T-helper 9 cell (primary cell): ENCODE data around the gene MBD3.
A peak's percentile ranks its signal among the peaks of the same experiment; 100 is the strongest.

Source experiments
- DNase-seq: peaks from one replicate; pipeline ENCODE4 v3.0.0-alpha.2; 2020

MBD3 gene

DNA sequence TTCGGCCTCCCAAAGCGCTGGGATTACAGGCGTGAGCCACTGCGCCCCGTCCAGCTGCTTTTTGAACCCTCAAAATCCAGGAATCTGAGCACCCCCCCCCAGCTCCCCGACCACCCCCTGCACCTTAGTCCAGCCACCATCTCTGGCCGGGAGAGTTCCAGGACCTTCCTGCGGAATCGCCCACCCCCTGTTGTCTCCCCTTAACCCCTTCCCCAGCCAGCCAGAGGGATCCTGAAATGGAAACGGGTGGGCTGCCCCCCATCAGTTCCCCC, 772 bp upstream of the MBD3 start:
- DNase-seq: no peak

DNA sequence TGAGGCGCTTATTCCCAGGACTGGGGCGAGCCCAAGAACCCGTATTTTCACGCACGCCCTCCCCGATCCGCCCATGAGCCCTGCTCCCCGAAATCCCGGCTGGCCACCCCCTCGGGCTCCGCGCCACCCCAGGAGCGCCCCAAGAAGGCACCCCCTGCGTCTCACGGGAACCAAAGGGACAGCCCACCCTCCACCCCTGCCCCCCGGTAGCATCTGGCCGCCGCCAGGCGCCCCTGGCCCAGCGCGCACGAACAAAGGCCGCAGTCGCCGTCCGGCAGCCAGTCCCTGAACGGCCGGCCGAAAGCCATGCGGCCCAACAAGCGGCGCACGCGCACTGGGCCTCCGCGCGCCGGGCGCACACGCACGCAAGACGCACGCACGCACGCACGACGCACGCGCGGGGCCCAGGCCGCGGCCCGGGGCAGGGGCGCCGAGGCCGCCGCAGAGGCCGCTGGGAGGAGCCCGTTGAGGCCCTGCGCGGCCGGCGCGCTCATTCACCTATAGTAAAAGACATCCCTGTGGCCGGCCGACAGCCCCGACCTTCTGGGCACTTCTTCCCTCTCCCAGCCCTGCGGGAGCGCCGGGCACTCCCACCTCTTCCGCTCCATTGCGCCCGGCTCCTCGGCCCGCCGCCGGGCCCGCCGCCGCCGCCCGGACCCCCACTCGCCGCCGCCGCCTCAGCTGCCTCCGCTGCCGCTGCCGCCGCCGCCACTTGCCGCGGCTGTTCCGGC, 476 bp downstream of the MBD3 start:
- DNase-seq: peak; percentile 70

DNA sequence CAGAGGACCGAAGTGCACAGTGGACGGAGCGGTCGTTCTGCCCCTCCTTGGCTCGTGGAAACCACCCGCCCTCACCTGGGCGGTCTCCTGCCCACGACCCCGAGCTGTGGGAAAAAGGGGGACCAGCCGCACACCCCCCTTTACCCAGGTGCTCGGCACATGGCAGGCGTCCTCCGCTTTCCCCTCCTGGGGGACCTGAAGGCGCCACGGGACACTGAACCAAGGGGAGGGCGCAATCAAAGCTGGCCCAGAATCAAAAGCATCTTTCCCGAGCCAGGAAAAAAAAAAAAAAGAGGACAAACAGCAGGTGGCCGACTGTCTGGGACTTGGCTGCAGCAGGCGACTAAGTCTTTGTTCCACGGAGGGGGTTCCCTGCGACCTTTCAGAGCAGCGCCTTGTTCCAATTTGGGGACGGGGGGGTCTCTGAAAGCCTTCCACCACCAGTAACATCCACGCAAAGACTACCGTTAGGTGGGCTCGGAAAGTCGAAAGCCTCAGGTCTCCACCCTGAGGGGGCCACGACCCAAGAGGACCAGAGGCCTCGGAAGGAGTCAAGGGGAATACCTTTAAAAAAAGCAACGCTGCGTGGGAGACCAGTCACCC, 1.1 kb downstream of the MBD3 start:
- no peak for DNase-seq

DNA sequence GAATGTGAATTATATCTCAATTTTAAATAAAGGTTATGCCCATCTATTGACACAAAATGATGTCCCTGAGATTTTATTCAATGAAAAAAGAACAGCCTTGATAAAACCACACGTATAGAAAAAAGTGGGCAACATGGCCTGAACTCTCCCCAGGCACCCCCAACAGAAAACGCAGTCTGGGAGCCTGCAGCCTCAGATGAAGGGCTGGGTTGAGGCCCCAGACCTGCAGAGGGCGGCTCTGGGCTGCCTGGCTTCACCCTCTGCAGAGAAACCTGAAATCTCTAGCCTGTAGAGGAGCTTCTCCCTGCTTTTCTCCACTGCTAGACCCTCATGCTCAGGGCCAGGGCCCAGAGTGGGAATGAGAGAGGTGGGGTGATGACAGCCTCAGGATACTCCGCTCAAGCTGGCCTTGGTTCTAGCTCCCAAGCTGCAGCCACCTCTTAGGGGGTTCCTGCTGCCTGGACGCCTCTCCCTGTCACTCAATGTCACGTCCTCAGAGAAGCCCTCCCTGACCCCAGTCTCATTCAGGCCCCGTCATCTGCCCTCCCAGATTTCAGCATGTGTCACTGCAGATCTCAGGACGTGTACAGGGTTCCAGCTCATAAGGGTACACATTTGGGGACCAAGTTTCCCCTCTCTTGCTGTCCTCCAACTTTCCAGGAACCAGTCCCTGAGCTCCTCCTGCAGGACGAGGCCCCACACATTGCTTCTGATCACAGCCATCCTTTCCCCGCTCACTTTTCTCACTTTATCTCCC, 1.8 kb downstream of the MBD3 start:
- no peak for DNase-seq

DNA sequence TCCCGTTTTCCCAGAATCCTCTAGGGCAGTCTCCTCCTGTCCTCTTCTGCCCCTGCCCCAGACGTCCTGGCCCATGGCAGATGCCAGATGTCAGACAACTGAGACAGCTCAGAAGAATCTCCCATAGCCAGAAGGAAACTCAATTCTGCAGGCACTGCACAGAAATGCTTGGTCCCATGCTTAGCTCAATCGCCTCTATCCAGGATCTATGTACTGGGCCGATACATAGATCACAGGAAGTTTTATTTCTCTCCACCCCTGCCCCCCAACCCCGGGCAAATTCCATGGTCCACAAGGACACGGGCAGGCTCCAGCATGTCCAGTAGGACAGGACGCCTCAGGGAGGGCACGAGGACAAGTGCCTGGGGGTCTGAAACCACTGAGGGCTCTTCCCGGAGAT, 4.8 kb downstream of the MBD3 start:
- DNase-seq: no peak

DNA sequence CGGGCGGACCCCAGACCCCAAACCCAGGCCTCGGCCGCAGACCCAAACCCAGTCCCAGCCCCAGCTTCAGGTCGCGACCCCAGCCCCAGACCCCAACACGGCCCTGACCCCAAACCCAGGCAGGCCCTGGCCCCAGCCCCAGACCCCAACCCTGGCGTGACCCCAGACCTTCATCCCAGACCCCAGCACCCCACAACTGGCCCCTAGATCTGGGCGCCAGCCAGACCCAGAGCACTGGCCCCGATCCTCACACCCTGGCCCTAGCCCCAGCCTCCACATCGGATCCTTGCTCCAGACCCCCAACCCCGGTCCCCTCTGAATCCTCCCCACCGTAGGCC, 7.5 kb downstream of the MBD3 start:
- DNase-seq: no peak

DNA sequence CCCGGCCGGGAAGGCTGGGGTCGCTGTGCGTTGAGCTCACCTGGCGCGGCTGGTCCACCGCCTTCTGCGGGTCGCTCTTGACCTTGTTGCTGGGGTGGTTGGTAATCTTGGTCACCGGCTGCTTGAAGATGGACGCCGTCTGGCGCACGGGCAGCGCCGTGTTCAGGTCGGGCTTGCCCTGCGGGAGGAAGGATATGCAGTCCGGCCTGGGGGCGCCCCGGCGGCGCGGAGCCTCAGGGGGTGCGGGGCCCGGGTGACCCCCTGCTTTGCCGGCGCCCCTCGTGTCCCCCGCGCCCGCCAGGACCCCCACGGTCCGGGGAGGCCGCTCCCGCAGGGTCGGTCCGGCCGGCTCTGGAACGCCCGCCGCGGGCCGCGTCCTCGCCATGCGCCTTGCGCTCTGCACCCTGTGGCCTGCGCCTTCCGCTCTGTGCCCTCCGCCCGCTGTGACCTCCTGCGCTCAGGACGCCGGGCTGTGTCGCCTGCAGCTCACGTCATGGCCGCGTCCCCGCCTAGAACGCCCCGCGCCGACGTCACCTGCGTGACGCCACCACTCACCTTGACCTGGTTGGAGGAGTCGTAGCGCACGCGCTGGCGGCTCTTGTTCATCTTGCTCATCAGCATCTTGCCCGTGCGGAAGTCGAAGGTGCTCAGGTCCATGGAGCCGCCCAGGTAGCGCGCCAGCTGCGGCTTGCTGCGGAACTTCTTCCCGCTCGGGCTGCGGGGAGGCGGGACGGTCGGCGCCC, 8.0 kb downstream of the MBD3 start:
- no peak for DNase-seq

DNA sequence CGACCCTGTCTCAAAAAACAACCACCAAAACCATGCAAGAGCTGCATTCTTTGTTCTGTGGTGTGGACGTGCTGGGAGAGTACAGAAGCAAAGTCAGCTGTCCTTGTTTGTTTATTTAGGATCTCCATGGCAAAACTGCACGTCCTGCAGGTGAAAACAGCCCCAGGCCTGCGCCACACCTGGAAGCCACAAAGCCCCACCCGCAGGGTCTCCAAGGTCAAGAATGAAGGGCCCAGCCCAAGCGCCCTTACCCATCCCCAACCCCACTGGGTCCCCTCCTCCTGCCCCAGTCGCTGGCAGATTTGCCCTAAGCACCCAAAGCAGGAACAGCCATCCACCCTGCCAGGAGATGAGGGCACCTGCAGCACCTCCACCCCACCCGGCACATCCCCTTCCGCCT, 10.5 kb downstream of the MBD3 start:
- DNase-seq: no peak

DNA sequence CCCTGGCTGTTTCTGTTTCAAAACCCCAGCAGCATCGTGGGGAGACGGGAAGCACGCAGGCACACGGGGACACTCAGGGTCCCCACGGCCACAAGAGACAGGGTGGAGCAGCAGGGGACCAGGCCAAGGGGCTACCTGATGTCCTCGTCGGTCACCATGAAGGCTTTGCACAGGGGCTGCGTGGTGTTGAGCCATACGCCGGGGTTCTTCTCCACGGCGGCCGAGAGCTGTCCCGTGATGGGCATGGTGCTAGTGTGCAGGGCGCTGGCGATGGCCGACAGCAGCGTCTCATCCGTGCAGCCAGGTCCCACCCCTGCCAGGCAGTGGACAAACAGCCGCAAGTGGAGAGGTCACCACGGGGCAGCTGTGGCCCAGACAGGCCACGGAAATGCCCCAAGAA, 11.7 kb downstream of the MBD3 start:
- no peak for DNase-seq

DNA sequence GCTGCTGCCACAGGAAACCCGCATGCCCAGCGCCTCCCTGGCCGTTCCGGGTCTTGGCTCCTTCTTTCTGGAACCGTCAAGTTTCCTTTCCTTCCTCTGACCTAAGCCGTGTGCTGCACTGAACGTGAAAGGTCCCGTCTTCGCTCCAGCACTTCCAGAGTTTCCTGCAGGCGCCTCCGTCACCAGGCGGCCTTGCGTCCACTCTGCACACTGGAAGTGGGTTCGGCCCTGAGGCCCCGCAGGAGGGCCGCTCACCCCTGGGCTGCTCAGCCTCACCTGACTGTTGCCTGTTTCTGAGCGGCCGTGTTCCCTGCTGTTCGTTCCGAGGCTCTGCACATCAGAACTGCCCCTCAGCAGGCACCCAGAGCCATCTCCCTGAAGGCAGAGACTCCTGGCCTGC, 12.3 kb downstream of the MBD3 start:
- no peak for DNase-seq

DNA sequence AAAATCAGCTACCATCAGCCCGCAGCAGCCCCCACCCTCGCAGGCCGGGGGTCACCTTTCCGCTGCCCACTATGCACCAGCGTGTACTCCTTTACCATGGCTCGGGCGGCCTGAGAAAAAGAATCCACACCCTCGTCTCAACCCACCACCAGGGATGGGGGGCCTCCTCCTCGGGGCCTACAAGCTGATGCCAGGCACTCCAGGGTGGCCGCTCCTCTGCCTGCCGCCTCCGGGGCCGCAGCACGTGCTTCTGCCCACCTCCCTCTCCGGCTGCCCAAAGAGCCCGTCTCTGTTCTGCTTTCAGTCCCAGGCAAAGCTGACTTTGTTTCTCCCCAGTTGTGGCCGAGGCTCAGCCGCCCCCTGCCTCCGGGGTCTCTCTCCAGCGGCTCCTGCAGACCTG, 13.4 kb downstream of the MBD3 start:
- DNase-seq: no peak

DNA sequence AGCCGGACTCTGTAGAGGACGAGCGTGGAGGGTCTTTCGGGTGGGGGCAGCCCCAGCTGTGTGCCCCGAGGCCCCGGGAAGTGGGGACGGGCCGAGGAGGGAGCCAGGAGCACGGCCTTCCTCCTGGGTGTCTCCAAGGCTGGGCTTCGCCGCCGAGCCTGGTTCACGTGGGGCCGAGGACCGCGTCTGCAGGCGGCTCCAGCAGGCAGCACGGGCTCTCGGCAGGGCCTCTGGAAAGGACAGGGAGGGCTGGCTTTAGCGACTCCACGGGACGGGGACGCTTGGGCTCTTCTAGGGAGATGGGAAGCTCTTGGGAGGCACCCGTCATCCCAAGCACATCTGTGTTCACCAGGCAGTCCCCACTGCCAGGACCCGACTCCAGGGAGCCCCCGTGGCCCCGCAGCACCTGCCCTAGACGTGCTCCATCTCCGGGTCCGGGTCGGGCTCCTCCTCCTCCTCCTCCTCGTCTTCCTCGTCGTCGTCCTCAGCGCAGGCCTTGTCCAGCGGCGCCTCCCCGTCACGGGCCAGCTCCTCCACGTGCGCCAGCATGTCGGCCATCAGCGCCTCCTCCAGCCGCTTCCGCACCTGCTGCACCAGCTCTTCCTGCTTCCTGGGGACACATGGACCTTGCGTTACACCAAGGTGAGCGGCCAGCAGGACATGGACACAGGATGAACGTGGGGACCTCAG, 14.6 kb downstream of the MBD3 start:
- DNase-seq: no peak

DNA sequence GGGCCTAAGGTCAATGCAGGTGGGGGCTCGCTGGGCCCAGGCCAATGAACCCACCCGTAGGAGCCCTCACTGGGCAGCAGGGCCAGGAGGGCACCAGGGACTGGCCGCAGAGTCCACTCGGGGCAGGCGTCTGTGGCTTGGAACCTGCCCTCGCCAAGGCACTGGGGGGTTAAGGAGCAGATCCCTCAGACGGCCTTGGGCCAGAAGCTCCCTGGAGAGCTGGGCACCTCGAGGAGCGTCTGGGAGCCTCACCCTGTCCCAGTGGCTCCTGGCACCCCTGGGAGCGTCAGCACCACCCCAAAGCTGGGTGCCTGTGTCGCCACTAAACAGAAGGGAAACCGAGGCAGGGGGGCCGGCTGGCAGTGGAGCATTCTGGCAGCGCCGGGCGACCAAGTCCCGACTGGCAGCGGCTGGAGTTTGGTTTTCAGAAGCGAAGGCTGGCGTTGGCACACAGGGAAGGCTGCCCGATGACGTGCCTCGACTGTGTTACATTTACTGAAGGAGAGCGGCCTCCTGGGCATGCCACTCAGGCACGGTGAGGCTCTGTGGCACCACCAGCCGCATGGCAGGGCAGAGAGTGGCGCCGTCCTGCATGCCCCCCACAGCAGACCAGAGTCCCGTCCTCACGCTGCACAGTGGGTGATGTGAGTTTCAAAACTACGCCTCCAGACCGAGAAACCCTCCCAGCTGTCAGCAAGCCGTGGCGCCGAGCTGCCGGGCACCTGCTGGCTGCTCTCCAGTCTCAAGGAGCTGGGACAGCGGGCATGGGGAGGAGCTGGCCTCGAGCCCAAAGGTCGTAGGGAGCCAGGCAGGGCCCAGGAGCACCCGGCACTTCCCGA, 15.4 kb downstream of the MBD3 start:
- DNase-seq: no peak

DNA sequence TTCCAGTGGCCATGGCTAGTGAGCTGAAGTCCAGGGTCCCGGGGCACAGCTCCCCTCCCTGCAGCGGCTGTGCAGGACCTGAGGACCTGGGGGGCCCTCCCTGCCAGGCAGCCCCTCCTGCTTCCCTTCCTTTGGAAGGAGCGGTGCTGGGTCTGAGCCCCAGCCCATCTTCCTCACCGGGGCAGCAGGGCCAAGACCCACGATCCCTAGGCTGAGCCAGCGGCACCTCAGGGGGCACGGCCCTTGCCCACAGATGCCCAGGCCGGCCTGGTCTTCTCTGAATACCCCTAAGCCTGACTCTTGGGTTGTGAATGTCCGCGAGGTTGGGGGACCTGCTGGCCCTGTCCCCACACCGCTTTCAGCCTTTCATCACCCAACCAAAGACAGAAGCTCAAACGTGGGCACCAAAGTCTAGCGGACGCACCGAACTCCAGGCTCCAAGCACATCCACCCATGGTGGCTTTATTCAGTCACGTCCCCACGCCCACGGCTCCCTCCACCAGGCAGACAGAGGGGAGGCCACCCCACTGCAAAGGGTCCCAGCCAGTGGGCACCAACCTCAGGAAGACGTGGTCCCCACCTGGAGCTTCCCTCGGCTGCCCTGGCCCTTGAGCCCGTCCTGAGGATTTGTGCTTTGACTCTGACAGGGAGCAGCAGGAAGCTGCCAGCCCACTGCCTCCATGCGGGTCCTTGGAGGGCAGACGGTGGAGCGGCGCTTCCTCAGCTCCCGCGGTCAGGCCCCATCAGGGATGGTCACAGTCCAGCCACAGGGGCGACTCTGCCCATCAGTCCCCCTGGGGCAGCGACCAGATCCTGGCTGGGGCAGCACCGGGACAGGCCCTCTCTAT, 16.2 kb downstream of the MBD3 start:
- DNase-seq: no peak

DNA sequence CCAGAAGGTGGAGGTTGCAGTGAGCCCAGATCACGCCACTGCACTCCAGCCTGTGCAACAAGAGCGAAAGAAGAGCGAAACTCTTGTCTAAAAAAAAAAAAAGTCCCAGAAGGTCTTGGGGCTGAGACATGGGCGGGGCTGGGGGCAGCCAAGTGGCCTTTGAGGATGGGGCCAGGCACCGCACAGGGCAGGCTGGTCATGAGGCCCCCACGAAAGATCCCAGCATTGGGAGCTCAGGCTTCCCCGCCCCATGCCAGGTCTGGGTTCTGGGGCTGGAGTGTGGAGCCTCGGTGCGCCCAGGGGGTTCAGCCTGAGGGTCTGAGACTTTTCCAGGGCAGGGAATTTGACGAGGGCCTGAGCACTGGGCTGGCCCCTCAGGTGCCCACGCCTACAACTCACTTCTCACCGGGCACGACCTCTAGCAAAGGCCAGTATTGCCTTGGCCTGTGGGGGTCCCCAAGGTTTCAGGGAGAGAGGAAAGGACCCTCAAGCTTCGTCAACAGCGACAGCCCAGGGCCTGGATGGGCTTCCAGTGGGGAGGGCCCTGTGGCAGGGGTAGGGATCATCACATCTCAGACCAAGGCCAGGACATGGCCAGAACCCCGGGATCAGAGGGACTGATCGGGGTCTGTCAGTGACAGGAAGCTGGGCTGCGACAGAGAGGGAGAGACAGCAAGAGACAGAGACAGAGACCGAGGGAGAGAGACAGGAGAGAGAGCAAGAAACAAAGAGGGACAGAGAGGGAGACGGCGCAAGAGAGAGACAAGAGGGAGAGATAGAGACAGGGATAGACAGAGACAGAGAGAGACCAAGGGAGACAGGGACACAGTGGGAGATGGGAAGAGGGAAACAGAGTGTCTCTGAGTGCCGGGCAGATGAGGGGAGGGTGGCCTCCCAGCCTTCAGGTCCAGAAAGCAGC, 17.1 kb downstream of the MBD3 start:
- no peak for DNase-seq

DNA sequence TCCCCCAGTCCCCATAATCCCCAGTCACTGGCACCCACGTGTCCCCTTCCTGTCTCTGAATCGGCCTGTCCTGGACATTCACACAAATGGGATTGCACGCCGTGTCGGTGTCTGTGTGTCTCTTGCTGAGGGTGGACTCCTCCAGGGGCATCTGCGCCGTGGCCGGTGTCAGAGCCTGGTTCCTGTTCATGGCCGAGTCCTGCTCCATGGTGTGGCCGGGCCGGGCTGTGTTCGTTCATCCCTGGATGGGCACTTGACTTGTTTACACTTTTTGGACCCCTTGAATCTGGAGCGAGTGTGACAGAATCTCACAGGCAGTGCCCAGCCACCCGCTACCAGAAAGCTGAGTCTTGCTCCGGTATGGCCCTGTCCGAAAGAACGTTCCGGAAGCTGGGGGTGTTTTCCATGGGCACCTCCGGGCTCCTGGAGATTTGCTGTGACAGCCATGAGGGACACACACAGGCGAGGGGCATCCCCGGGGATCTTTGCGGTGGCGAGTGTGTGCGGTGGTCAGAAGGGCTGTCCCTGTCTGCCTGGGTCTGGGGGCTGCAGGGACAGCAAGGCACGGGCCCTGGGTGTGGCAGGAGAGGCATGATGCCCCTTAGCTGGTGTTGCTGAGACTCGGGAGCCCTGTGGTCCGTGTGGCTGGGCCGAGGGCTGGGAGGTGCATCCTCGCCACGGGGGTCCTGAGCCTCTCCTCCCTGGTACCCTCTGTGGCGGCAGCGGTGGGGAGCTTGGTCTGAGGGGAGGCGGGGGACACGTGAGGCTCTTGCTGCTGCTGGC, 18.1 kb downstream of the MBD3 start:
- no peak for DNase-seq

DNA sequence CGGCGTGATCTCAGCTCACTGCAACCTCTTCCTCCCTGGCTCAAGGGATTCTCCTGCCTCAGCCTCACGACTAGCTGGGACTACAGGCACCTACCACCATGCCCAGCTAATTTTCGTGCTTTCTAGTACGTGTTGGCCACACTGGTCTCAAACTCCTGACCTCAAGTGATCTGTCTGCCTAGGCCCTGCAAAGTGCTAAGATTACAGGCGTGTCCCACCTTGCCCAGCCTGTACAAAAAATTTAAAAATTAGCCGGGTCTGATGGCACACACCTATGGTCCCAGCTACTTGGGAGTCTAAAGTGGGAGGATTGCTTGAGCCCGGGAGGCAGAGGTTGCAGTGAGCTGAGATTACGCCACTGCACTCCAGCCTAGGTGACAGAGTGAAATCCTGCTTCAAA, 19.9 kb downstream of the MBD3 start:
- no peak for DNase-seq

DNA sequence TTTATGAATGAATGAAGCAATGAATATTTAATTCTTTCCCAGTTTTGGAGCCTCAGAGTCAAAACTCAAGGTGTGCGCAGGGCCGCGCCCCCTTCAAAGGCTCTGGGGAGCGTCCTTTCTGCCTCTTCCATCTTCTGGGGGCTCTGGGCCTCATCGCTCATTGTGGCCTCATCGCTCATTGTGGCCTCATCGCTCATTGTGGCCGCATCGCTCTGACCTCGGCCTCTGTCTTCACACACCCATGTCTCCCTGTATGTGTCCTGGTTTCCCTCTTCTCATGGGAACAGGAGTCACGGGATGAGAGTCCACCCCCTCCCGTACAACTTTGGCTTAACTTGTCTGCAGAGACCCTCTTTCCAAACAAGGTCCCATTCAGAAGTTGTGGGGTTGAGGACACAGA, 21.3 kb downstream of the MBD3 start:
- no peak for DNase-seq

DNA sequence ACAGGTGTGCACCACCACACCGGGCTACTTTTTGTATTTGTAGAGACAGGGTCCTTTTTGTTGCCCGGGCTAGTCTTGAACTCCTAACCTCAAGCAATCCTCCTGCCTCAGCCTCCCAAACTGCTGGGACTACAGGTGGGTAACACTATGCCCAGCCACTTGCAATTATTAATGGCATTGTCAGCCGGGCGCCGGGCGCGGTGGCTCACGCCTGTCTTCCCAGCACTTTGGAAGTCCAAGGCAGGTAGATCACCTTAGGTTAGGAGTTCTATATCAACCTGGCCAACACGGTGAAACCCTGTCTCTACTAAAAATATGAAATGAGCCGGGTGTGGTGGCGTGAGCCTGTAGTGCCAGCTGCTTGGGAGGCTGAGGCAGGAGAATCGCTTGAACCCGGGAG, 21.8 kb downstream of the MBD3 start:
- no peak for DNase-seq
